Omental fat pad (tissue), 4 donors: Measurements from ENCODE around the gene GBE1. TPM values are rescaled to one million over a fixed set of nuclear protein-coding genes. Genes with fewer than 3 reads are reported as not detected.

Experiments
- ATAC-seq: fragments of 150-250 bp; one replicate; pipeline ENCODE4 v1.9.1; 2016; ENCODE audit warnings: mild to moderate bottlenecking, moderate library complexity; ENCODE audit not compliant: low FRiP score
- DNase-seq: peaks from one replicate; pipeline ENCODE4 v3.0.0-alpha.2; 2019; ENCODE audit warnings: low spot score
- total RNA-seq, 4 donors: library from RNA; depleted of rRNA; stranded (reverse); fragments of >200 nt; gene quantifications; one replicate each; pipeline ENCODE4 v1.1.0, GENCODE V29; 2016
- TF ChIP-seq, protein P1 (sequence below), 3 donors: fragments of 450-650 bp; IDR thresholded peaks; one replicate each; pipeline ENCODE4 v1.5.1; 2016 to 2017; ENCODE audit warnings: antibody characterized with exemption in 3 of 3, mild to moderate bottlenecking in 3 of 3, moderate library complexity in 2 of 3

GBE1 gene
- total RNA-seq, 4 donors from 2014 or later, result 101 to 140 (median 118) TPM

DNA sequence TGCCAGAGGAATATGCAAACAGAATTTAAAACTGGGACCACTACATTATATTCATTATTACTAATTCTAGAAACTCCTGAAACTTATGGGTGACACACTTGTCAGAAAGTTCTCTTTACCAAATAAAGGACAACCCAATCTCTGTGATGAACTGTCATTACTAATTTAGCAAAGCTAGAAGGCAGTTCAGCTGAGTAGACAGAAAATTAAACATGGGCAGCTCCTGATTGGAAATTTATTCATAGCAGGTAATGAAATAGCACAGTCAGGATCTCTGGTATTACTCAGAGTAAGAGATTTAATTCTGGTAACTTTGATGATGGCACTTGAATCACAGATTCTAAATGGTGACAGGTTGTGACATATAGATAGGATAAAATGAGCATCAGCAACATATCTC lies 123.0 kb downstream of the GBE1 start:
- DNase-seq (no peak), ATAC-seq (no peak)
- TF ChIP-seq, protein P1, sequence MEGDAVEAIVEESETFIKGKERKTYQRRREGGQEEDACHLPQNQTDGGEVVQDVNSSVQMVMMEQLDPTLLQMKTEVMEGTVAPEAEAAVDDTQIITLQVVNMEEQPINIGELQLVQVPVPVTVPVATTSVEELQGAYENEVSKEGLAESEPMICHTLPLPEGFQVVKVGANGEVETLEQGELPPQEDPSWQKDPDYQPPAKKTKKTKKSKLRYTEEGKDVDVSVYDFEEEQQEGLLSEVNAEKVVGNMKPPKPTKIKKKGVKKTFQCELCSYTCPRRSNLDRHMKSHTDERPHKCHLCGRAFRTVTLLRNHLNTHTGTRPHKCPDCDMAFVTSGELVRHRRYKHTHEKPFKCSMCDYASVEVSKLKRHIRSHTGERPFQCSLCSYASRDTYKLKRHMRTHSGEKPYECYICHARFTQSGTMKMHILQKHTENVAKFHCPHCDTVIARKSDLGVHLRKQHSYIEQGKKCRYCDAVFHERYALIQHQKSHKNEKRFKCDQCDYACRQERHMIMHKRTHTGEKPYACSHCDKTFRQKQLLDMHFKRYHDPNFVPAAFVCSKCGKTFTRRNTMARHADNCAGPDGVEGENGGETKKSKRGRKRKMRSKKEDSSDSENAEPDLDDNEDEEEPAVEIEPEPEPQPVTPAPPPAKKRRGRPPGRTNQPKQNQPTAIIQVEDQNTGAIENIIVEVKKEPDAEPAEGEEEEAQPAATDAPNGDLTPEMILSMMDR (IDR thresholded peaks at IDR 0.05), result no peak

DNA sequence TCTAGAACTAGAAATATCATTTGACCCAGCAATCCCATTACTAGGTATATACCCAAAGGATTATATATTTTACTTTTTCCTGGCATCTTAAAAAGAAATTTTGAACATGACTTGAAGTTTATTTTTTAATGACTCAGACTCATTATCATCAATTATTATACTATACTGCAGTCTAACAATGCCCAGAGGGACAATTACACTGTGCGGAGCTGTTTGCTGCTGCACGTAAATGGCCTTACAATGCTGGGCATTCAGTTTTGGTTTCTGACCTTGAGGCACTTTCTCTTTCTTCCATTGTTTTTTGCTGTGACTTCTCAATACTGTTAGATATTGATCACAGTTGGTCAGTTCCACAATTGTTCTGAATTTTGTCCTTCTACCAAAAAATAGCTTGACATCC lies 128.8 kb downstream of the GBE1 start:
- TF ChIP-seq, protein P1 (IDR thresholded peaks at IDR 0.05), result no peak
- ATAC-seq (no peak), DNase-seq (no peak)

DNA sequence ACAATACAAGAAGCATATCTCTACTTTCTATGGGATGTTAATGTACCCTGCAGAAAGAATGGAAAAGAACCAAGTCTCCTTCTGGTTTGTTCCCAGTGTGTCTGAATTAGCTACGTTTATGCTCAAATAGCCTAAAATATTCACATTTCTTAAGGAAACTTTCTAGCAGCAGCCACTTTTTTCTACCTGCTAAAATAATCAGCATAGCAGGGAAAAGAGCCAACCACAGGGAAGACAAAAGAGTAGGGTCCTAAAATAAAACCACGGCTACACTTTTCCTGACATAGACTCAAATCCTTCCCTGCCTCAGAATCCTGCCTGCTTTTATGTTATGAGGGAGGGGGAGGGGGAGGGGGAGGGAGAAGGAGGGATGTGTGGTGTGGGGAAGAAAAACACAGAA lies 136.7 kb downstream of the GBE1 start:
- TF ChIP-seq, protein P1 (IDR thresholded peaks at IDR 0.05), result no peak
- DNase-seq (no peak), ATAC-seq (no peak)

DNA sequence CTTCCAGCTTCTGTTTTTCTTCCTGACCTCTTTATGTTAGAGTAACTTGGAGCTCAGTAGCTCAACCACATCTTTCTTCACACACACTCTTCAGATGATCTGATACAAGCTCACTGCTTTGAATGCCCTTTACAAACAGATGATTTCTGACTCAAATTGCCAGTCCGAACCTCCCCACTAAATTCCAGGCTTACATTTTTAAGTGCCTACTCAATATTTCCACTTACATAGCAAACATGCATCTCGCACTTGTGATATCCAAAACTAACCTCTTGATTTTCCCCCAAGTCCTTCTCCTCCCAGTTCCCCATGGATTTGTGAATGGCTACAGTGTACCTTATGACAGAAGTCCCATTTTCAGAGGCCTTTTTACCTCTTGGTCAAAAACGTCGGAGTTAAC lies 139.1 kb downstream of the GBE1 start:
- ATAC-seq, result no peak
- TF ChIP-seq, protein P1 (IDR thresholded peaks at IDR 0.05), result no peak
- DNase-seq, result no peak

DNA sequence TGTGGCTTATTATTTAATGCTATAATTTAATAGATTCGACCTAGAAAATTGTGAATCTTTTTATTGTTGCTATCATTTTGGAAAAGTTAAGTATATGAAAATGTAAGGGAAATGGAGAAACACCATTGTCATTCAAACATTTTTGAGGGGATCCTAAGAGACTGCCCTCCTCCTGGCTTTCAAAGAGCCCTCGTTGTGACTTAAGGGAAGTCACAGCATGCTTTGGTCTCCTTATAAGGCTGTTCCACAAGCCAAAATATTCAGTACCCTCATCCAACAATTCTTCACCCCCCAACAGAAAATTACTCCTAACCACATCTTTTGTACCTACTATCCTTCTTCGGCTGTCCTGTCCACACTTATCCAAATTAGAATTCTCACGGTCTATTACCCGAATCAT lies 140.2 kb downstream of the GBE1 start:
- TF ChIP-seq, protein P1 (IDR thresholded peaks at IDR 0.05), result no peak

DNA sequence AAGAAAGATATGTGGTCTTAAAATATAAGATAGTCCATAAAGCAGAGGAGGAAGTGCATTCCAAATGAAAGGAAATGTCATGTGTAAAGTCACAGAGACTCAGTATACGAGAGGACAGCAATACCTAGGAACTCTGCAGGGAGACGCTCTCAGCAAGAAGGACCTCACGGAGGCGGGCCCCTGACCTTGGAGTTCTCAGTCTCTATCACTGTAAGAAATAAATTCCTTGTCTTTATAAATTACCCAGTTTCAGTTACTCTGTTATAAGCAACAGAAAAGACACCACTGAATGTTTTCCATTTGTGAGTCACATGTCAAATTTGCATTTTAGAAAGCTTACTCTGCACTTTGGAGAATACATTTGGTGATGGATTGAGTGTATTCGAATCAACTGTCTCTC lies 140.6 kb downstream of the GBE1 start:
- no peak for DNase-seq

More for the DNA sequence above, 140.2 kb downstream of the GBE1 start:
- ATAC-seq (no peak), DNase-seq (no peak)

DNA sequence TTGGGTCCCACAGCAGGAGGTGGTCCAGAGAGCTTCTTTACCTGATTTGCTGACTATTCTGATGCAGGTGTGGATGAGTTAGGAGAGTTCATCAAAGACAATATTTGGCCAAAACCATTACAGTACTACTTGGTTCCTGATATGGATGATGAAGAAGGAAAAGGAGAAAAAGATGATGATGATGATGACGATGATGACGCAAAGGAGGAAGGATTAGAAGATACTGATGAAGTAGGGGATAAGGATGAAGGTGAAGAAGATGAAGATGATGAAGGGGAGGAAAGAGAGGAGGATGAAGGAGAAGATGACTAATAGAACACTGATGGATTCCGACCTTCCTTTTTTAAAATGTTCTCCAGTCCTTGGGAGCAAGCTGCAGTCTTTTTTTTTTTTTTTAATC lies 148.7 kb downstream of the GBE1 start:
- ATAC-seq, result no peak
- TF ChIP-seq, protein P1 (IDR thresholded peaks at IDR 0.05), result no peak
- no peak for DNase-seq

More for the DNA sequence above, 140.6 kb downstream of the GBE1 start:
- no peak for ATAC-seq
- TF ChIP-seq, protein P1 (IDR thresholded peaks at IDR 0.05), result no peak
